ENCODE results near the gene DISC1.

DNA sequence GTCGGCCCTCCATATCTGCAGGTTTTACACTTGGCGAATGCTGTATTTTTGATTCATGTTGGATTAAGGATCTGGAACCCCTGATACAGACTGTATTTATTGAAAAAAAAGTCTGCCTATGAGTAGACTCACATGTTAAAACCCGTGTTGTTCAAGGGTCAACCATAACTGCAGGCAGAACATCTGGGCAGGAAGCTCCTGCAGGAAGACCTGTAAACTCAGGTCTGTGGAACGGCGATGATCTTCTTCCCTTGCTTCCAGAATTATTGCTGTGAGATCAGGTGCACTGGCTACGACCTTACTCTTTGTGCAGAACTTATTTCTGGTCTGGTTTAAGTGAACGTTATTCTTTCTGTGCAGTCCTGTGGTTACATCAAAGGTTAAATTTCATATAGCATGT, 96.6 kb downstream of the DISC1 start:
- no peak for TF ChIP-seq JUND (IDR thresholded peaks at IDR 0.05)
- TF ChIP-seq POLR2A (IDR thresholded peaks at IDR 0.05; ENCODE audit: borderline replicate concordance, extremely low read depth, insufficient read depth, insufficient read length) = no peak
- TF ChIP-seq, protein P1, sequence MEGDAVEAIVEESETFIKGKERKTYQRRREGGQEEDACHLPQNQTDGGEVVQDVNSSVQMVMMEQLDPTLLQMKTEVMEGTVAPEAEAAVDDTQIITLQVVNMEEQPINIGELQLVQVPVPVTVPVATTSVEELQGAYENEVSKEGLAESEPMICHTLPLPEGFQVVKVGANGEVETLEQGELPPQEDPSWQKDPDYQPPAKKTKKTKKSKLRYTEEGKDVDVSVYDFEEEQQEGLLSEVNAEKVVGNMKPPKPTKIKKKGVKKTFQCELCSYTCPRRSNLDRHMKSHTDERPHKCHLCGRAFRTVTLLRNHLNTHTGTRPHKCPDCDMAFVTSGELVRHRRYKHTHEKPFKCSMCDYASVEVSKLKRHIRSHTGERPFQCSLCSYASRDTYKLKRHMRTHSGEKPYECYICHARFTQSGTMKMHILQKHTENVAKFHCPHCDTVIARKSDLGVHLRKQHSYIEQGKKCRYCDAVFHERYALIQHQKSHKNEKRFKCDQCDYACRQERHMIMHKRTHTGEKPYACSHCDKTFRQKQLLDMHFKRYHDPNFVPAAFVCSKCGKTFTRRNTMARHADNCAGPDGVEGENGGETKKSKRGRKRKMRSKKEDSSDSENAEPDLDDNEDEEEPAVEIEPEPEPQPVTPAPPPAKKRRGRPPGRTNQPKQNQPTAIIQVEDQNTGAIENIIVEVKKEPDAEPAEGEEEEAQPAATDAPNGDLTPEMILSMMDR (IDR thresholded peaks at IDR 0.05 in 2 of 3, conservative IDR thresholded peaks at IDR 0.05 in 1 of 3; ENCODE audit: borderline replicate concordance in 1 of 3, insufficient read depth in 1 of 3, low read depth in 2 of 3, low read length in 2 of 3) = no peak
- no peak for TF ChIP-seq SIN3A (IDR thresholded peaks at IDR 0.05; ENCODE audit: low read depth)
- TF ChIP-seq, protein P2, sequence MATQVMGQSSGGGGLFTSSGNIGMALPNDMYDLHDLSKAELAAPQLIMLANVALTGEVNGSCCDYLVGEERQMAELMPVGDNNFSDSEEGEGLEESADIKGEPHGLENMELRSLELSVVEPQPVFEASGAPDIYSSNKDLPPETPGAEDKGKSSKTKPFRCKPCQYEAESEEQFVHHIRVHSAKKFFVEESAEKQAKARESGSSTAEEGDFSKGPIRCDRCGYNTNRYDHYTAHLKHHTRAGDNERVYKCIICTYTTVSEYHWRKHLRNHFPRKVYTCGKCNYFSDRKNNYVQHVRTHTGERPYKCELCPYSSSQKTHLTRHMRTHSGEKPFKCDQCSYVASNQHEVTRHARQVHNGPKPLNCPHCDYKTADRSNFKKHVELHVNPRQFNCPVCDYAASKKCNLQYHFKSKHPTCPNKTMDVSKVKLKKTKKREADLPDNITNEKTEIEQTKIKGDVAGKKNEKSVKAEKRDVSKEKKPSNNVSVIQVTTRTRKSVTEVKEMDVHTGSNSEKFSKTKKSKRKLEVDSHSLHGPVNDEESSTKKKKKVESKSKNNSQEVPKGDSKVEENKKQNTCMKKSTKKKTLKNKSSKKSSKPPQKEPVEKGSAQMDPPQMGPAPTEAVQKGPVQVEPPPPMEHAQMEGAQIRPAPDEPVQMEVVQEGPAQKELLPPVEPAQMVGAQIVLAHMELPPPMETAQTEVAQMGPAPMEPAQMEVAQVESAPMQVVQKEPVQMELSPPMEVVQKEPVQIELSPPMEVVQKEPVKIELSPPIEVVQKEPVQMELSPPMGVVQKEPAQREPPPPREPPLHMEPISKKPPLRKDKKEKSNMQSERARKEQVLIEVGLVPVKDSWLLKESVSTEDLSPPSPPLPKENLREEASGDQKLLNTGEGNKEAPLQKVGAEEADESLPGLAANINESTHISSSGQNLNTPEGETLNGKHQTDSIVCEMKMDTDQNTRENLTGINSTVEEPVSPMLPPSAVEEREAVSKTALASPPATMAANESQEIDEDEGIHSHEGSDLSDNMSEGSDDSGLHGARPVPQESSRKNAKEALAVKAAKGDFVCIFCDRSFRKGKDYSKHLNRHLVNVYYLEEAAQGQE (IDR thresholded peaks at IDR 0.05; ENCODE audit: low read depth) = no peak
